ENCODE data around the gene SLC10A7. TPM values are rescaled to one million over a fixed set of nuclear protein-coding genes. Genes with fewer than 3 reads are reported as not detected.

The SLC10A7 gene
- total and polyA plus RNA-seq, 2 experiments from 2014 or later: 0.81 to 4.3 TPM

- no peak for TF ChIP-seq CTCF (conservative IDR thresholded peaks at IDR 0.05; ENCODE audit: low read depth in 2 of 2)
These were observed 204.0 kb downstream of the SLC10A7 start (continued) for GRCh38 chr4:146317783-146318182.

- Histone ChIP-seq H3K27ac (ENCODE audit: low read depth) (no peak overlapping the region), H3K27me3 (ENCODE audit: insufficient read depth) (no peaks in the 10 kb centered on the region), H3K36me3 (ENCODE audit: insufficient read depth) (no peaks in the 10 kb centered on the region), H3K4me3 (no peak overlapping the region), H4K20me1 (replicated peaks; ENCODE audit: insufficient read depth) (no peaks in the 10 kb centered on the region; the same call in 1 of the 2 replicates), H3K4me2 (no peak overlapping the region), H2AFZ (no peak overlapping the region), H3K79me2 (replicated peaks; ENCODE audit: insufficient read depth) (no peaks in the 10 kb centered on the region), H3F3A (replicated peaks; ENCODE audit: low read depth) (no peaks in the 10 kb centered on the region), H3K9me2 (ENCODE audit: insufficient read depth) (no peaks in the 10 kb centered on the region), H3K4me1 (ENCODE audit: insufficient read depth) (no peaks in the 10 kb centered on the region)
- no peak for DNase-seq (ENCODE audit: low spot score)
- Mint-ChIP-seq H3K27me3 (ENCODE audit: insufficient read depth, low read depth, poor library complexity) (no peaks in the 10 kb centered on the region), H3K4me3 (no peak overlapping the region), H3K36me3 (ENCODE audit: low read depth) (no peaks in the 10 kb centered on the region), H3K9me3 (no peaks in the 10 kb centered on the region), H3K4me1 (no peaks in the 10 kb centered on the region), H3K27ac (no peak overlapping the region)
- ATAC-seq: no peak
- TF ChIP-seq JUNB (IDR thresholded peaks at IDR 0.05; ENCODE audit: unreplicated experiment) (no peak), ZNF114 (CRISPR knock-in tag; IDR thresholded peaks at IDR 0.05) (no peak), CTCF (conservative IDR thresholded peaks at IDR 0.05; ENCODE audit: low read depth in 2 of 2) (no peak), POLR2AphosphoS5 (IDR thresholded peaks at IDR 0.05; ENCODE audit: low read depth) (no peak), EZH2 (IDR thresholded peaks at IDR 0.05; ENCODE audit: low read depth, unreplicated experiment) (no peak), ZNF331 (CRISPR knock-in tag; IDR thresholded peaks at IDR 0.05; ENCODE audit: low read depth) (no peak), EZH2phosphoT487 (IDR thresholded peaks at IDR 0.05; ENCODE audit: unreplicated experiment) (no peak), ETS1 (IDR thresholded peaks at IDR 0.05) (no peak), ZNF462 (CRISPR knock-in tag; IDR thresholded peaks at IDR 0.05) (no peak), REST (IDR thresholded peaks at IDR 0.05; ENCODE audit: unreplicated experiment) (no peak)
These were observed 206.6 kb downstream of the SLC10A7 start for GRCh38 chr4:146315184-146315583.

Data from GM23338 (cell line).